ENCODE measurements around the gene LRCH1.

DNA sequence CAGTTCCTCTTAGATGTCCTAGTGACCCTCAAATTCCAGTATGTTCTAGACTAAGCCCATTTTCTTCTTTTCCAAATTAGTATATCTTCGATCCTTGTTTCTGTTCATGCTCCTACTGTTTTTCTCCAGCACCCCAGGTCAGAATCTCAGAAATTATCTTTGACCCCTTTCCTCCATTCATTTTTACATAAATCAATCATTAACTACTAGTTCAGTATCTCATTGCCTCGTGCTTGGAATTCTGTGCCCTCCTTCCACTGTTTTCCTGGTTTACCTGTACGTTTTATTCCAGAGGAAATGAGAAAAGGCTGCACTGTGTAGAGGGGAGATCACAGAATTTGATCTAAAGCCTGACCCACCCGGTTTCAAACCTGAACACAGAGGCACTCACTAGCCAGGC, 107.9 kb downstream of the LRCH1 start:
- TF ChIP-seq CTCF (conservative IDR thresholded peaks at IDR 0.05; ENCODE audit: low read length) (no peak), EZH2phosphoT487 (IDR thresholded peaks at IDR 0.05; ENCODE audit: borderline replicate concordance, low read depth, low read length) (no peak)
